GM18508 (cell line): ENCODE results near the gene IL17REL.

Experiments
- ATAC-seq: cut with Tn5 transposase; IDR thresholded peaks from one replicate; pipeline ENCODE4 v1.9.1; 2021; ENCODE audit warnings: moderate number of reproducible peaks; ENCODE audit not compliant: insufficient read depth, unreplicated experiment

Gene IL17REL

DNA sequence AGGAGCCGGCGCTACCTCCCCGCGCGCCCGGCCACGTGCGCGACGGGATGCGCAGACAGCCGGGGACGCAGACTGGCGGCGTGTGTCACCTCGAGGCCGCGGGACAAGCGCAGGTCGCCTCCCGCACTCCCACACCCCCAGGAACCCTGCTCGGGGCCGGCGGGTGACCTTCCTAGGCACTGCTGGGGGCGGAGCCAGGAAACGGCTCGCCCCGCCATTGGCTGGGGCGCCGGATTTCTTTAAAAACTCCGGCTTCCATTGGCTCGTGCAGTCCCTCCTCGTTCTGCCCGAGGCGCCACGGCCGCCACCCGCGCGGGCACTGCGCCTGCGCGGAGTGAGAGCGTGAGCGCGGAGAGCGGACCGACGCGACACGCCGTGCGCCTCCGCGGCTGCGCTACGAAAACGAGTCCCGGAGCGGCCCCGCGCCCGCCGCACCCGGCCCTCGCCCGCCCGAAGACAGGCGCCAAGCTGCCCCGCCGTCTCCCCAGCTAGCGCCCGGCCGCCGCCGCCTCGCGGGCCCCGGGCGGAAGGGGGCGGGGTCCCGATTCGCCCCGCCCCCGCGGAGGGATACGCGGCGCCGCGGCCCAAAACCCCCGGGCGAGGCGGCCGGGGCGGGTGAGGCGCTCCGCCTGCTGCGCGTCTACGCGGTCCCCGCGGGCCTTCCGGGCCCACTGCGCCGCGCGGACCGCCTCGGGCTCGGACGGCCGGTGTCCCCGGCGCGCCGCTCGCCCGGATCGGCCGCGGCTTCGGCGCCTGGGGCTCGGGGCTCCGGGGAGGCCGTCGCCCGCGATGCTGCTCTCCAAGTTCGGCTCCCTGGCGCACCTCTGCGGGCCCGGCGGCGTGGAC is 52.2 kb downstream of the IL17REL start, which contains the start of gene PIM3:
Gene PIM3, plus strand, starts transcription at position 614 of the 846 bp plus-strand sequence. Its CDS starts 176 bp downstream, at position 790.
- ATAC-seq = peak; percentile 37

DNA sequence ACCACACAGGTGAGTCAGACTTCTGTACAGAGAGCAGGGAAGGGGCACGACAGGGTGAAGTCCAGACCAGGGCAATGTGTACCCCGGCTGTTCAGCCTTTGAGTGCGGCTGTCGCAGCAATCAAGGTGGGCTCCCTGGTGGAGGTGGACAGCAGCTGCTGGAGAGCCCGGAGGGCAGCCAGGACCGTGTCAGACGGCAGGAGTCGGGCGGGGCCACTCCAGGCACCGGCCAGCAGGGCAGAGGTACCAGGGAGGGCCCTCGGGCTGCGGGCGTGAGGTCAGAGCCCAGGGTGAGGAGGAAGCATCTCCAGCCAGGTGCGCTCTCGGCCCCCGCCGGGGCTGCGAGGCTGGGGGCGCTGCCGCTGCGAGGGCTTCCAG is 52.8 kb downstream of the IL17REL start:
- ATAC-seq = no peak

DNA sequence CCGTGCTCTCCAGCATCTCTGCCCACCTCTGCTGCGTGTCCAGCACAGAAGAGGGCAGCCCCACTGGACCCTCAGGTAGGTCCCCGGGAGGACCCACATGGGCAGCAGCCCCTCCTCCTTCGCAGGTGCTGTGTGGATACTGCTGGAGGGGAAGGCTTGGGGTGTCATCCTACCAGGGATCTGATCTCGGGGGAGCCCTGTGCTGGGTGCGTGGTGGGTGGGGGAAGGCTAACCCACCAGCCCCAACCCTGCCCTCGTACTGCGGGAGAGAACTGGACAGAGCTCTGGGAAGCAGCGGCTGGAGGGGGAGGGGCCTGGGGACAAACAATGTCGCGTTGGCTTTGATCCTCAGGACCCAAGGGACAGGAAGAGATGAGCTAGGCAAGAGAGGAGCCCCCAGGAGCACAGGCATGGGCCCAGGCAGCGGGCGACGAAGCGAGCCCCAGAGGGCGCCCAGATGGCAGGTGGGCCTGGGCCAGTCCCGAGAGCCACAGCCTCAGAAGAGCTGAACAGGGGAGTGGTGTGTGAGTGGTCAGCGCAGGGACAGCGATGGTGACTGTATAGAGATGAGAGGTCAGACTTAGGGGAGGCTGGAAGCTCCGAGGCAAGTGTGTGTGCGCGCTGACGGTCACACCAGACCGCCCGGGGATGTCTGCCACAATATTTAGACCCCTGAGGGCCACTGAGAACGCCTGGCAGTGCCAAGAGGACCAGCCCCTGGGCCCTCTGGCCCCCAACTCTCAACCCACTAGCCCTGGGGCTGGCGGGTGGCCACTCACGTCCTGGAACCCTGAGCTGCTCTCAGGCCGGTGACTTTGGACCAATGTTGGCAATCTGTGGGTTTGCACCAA is 53.4 kb downstream of the IL17REL start:
- no peak for ATAC-seq

DNA sequence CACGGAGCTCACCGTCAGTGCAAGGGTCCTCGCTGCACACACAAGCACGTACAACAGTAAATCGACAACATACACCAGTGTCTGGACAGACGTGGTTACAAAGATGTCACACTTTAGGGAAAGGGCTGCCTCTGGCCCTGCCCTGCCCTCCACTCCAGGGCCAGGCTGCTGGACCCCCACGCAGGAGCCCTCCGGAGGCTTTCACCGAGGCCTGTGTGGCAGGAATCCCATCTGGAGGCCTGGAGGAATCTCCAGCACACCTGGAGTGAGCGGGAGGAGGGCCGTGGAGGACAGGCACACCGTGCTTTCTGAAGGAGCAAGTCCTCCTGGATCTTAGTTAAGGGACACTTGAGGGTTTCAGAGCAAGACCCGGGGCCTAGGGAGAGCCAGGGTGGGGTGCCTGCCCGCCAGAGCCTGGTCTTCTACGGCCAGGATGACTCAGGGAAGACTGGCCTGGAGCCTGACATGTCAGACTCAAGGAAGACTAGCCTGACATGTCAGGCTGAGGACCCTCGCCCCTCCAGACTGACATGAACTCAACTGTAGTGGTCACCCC is 54.1 kb downstream of the IL17REL start:
- no peak for ATAC-seq

DNA sequence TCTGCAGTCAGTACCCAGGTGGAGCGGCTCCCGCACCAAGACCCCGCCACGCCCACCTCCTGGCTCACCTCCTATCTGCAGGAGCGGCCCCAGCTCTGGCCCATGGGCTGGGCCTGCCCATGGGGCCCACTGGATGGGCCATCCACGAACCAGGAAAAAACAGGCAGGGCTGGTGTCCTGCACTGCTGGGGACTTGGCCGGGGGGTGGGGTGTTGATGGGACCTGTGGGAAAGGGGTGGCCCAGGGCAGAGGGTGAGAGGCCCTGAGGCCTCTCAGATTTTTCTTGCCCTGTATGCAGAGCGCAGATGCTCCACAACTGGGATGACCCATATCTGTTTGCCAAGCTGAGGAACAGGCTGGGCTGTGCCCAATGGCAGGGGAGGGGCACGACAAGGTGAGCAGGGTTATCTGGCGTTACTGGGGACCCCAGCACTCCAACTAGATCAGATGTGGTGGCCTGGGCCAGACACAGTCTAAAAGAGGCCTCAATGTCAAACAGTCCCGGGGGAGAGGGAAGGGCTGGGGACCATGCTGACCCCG is 54.7 kb downstream of the IL17REL start:
- ATAC-seq = no peak

DNA sequence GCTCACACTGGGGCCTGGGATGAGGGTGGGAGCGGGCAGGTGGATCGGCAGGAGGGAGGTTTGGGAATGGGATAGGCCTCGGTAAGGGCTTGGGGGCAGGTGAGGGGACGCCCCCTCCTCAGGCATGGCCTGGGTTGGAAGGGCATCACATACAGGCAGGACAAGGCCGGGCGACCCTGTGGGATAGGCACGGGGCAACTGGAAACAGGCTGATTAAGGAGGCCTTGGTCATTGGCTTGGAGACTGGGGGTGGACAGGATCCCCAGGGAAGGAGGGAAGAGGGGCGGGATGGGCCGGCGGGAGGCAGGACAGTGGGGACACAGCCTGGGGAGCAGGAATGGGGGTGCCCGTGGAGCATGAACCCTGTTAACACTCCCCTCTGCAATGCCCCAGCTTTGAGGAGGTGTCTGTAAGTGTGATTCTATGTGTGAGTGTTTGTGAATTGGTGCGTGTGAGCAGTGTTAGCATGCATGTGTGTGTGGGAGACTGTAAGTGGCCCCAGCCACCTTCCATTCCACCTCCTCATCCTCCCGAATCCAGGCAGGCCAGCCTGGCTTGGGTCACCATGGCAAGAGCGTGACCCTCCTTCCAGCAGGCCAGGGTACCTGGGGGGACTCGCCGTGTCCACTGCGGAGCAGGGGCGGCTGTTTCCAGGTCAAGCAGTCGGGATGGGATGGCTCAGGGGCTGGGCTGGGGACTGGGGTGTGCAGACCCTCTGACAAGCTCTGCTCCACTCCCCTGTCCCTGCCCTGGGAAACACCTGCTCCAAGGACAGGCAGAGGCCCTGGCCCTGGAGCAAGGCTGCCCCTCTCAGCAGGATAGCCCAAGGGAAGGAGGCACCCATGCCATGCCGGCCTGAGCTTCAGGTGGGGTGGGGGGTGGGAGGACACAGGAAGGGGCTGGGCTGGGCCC is 55.4 kb downstream of the IL17REL start:
- no peak for ATAC-seq

DNA sequence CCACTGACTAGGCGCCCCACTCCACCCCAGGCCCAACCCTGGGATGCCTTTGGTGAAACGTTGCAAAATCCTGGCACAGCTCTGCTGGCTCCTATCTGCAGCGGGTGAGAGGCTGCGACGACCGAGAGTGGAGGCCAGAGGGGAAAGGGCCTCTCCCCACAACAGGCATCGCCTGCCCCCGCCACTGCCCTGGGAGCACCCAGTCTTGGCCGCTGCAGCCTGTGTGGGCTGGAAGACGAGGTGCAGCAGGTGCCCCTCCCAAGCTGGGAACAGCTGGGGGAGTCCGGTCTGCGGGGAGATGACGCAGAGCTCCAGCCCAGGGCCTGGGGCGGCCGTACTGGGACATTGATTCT is 56.2 kb downstream of the IL17REL start:
- ATAC-seq = no peak

DNA sequence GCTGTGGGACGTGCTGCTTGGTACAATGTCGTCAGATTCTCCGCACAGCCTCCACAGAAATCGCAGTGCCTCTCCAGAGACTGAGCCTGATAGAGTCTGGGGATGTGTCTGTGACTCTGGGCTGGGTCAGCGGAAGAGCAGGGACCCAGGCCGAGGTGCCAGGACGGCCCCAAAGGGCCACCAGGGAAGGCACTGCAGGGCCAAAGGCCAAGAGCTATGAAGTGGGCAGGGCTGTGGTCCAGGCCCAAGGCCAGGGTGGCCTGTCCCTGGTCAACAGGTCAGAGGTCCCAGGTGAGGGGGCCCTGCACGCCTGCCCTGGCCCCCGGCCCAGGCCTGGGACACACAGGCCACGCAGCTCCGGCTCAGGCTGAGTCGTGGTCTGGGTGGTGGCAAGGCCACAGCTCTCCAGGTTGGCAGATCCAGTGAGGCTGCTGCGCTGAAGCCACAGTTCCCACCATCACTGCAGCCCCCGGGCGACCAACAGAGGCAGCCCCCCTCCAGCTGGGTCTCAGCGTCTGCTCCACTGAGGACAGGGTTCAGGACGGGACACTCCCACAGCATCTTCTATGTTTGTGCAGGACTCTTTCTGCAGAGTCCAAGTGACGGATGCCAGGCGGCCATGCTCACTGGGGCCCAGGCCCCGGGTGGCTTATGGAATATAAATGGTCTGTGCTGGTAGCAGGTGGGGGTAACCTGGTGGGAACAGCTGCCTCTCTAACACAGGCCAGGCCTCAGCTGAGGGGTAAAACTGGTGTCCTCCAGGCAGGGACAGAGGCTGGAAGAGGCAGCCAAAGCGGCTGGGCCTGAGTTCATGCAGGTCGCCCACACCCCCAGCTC is 56.8 kb downstream of the IL17REL start:
- ATAC-seq = no peak

DNA sequence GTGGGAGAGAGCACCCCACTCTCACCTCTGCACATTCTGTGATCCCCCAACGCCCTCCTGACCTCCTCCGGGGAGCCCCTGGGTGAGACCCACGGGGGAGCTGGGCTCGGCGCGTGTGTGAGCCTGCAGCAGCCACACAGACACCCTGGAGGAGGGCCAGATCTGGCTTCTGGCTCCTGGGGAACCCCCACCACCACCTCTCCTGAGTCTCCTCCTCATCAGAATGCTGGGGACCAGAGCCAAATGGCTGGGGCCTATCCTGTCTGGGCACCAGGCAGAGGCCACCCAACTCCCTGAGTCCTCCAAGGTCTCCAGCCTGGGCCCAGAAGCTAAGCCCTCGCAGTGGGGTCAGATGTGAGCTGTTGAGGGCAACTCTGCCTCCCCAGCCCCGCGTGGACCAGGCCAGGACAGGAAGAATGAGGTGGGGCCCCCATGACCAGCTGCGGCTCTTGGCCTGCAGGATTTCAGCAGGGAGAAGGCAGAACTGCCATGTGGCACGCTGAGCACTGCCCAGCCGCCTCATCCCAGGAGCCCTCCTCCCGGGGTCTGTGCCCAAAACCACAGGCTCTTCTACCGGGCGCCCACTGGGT is 57.5 kb downstream of the IL17REL start:
- ATAC-seq = no peak

DNA sequence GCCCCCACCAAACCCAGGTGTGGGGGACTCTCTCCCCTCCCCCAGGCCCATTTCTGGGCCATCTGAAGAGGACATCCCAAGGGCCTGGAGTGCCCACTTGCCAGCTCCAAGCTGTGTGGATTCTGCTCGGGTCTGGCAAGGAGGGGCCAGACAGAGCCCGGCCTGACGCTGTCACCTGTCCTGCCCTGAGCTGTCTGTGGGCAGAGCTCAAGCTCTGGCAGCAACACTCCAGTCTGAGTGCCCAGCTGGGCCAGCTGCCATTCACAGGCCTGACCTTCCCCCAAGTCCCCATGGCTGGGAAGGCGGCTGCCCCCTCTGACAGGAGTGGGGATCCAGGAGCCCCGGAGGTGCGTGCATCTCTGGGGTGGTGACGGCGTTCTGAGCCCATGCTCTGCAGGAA is 58.2 kb downstream of the IL17REL start:
- ATAC-seq = no peak

DNA sequence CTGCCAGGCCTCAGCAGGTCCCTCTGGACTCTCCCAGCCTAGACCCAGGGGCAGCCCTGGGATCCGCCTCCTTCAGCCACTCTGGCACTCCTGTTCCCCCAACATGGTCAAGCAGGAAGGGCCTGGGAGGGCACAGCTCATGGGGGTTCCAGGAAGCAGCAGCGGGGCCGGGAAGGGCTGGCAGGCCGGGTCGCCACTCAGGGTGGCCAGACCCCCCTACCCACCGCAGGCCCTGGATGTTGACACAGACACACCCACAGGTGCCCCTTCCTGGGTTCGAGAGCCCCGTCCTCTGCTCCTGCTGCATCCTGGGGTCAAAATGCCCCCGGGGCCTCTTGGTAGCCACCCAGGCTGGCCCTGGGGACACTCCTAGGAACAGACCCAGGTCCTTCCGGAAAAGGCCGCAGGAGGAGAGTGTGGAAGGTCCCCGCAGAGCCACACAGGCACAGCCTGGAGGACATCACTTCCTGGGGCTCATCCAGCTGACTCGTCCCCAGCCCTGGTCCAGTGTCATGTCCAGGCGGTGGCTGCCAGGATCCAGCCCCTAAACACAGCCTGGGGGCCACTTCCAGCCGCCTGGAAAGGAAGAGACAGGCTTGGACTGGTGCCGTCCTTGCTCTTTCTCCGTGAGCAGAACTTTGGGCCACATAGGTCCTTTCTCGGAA is 58.8 kb downstream of the IL17REL start:
- ATAC-seq = no peak

DNA sequence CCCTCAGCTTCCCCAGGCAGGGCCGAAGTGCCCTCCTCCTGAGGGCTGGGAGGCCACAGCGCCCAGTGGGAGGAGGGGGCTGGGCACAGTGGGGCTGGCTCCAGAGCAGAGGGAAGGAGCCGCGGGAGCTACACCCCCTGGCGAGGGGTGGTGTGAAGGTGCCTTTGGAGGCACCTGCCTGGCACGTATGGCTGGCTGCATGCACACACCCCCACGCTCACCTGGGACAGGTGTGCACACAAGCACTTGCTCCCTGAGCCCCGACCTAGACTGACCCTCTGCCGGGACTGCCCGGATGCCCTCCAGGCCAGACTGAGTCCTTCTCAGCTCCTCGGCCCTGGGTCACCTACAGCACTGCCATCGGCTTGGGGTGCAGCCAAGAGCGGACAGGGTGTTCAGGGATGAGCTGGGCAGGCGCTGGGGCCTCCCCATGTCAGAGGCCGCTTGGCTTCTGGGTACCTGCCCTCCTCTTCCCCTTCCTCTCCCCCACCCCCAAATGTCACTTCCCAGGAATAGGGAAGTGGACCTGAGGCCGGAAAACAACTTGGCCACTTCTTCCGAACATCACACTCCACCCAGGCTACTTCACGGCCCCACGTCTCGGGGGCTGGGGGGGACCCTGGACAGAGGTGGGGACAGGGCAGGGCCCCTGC is 59.4 kb downstream of the IL17REL start:
- no peak for ATAC-seq

DNA sequence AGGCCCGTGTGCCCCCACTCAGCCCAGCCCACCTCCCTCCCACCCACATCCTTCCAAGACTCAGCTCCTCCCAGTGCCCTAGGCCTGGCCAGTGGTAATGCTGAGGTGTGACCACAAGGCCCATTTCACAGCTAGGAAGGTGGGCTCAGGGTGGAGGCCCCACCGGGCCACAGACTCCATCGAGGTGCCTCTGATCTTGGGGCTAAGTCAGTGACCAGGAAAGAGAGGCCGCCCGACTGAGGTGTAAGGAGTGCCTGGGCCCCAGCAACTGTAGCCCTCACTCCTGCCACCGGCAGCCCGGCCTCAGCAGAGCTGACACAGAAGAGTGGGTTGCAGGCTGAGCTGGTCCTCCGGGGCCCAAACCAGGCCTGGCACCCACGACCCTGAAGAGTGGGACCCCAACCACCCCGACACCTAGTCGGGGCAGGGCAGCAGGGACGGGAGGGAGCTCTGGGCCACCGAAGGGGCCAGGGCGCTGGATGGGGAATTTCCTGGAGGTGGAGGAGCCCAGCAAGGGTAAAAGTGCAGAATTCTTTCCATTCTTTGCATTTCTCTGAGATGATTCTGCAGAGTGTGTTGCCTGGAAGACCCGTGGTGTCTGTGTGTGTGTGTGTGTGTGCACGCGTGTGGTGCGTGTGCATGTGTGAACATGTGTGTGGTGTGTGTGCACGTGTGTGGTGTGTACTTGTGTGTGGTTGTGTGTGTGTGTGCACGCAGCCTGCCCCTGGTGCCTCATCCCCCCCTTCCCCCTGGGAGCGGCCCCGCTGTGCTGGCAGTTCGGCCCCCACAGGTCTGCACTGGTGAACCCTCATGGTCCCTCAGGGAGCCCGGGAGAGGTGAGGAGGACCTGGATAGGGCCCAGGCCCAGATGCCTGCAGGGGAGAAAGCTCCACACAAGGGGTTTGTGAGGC is 60.3 kb downstream of the IL17REL start:
- no peak for ATAC-seq

DNA sequence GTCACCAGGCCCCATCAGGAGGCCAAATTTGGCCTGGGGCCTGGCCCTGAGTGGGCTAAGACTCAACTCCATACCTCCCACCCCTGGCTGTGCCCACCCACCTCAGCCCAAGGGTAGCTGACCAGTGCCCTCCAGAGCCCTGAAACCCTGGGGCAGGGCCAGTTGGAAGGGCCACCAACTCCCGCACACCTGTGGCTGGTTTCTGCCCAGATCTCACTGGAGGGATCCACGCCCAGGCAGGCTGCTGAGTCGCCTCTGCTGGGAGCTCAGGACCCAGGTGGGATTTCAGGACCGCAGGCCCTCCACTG is 60.9 kb downstream of the IL17REL start:
- ATAC-seq = no peak

DNA sequence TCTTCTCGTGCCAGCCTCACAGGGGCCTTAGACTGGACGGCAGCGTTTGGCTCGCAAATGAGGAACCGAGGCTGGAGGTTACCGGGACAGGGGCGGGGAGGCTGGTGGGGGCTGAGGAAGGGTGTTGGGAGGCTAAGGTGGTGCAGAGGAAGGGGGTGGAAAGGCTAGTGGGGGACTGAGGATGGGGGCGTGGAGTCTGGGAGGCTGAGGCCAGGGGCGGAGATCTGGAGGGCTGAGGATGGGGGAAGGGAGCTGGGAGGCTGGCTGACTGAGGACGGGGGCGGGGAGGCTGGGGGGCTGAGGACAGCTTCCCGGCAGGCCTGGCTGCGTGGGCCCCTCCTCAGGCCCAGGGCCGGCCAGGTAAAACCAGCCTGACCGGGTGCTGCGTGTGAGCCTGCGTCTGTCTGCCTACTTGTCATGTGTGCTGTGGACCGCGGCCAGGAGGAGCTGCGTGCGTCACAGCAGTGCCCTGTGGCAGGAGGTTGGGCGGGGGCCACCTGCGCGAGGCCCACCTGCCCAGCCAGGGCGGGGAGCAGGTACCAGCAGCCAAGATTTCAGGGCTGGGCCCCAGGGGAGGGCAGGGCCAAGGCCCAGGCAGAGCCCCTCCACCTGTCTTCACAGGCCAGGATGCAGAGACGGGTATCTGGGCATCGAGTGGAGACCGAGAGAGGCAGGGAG is 61.4 kb downstream of the IL17REL start:
- no peak for ATAC-seq

DNA sequence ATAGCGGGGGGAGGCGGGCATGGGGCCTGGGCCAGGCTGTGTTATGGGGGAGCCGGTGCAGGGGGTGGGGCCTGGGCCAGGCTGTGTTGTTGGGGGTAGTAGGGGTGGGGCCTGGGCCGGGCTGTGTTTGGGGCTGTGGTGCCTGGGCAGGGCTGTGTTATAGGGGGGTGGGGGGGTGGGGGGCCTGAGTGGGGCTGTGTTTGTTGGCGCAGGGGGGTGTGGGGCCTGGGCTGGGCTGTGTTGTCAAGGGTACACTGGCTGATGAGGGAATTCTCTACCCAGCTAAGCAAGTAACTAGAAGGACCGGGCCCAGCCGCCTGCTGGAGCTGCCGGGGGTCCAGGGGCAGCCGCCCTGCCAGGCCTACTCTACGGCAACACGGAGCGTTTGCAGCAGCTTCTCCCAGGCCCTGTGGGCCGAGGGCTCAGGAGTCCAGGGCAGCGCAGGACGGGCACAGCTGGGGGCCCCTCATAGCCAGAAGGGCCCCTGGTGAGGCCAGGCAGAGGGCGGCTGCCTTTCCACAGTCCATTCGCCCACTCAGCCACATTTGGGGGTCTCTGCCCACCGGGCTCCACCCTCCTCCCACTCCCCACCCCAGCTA is 62.1 kb downstream of the IL17REL start:
- no peak for ATAC-seq
